BLaER1 (cell line): Measurements from ENCODE around the gene CLDN20.

Experiments used
- H3K27ac ChIP-seq: shearing (Covaris generic); formaldehyde crosslinking; 2 replicates; pipeline ENCODE4 v1.8.1; 2022
- H3K27me3 ChIP-seq: shearing (Covaris generic); formaldehyde crosslinking; 2 replicates; pipeline ENCODE4 v1.8.1; 2022
- H3K36me3 ChIP-seq: shearing (Covaris generic); formaldehyde crosslinking; 2 replicates; pipeline ENCODE4 v1.8.1; 2022
- H3K4me1 ChIP-seq: shearing (Covaris generic); formaldehyde crosslinking; 2 replicates; pipeline ENCODE4 v1.8.1; 2022
- H3K4me2 ChIP-seq: shearing (Covaris generic); formaldehyde crosslinking; 2 replicates; pipeline ENCODE4 v1.8.1; 2022
- H3K4me3 ChIP-seq: shearing (Covaris generic); formaldehyde crosslinking; 2 replicates; pipeline ENCODE4 v1.8.1; 2022
- H3K9ac ChIP-seq: shearing (Covaris generic); formaldehyde crosslinking; 2 replicates; pipeline ENCODE4 v1.8.1; 2022
- H3K9me3 ChIP-seq: shearing (Covaris generic); formaldehyde crosslinking; 2 replicates; pipeline ENCODE4 v1.8.1; 2022
- H4K20me1 ChIP-seq: shearing (Covaris generic); formaldehyde crosslinking; 2 replicates; pipeline ENCODE4 v1.8.1; 2022
- Cebpa-rat ChIP-seq: shearing (Covaris generic); IDR thresholded peaks from 2 replicates; pipeline ENCODE4 v1.8.1; 2022

Gene CLDN20

DNA sequence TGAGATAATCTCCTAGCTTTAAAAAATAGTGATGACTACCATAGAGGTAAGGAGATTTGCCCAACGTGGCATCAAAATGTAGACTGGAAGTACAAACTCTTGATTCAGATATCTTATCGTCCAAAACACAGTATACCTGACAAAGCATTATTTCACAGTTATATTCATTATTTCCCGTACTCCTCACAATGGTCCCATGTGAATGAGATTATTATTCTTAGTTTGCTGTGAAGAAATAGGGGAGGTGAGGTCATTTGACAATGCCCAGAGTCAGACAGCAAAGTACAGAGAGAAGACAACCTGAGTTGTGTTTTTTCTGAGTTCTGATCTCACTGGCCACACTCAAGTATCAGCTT, 51.7 kb downstream of the CLDN20 start:
- Histone ChIP-seq H3K9me3 (no peaks in the 10 kb centered on the region), H3K36me3 (peaks cover 20% of the 10 kb centered on the region), H3K4me1 (peaks cover 19% of the 10 kb centered on the region), H3K9ac (no peak overlapping the region), H3K4me3 (peak overlapping the region; percentile 93; the same call in 1 of the 2 replicates), H3K27ac (no peak overlapping the region), H3K27me3 (no peaks in the 10 kb centered on the region), H3K4me2 (peak overlapping the region; percentile 50), H4K20me1 (no peaks in the 10 kb centered on the region)
- no peak for TF ChIP-seq Cebpa-rat

- Histone ChIP-seq H3K4me1 (peaks cover 19% of the 10 kb centered on the region), H3K4me2 (no peak overlapping the region), H3K36me3 (peaks cover 11% of the 10 kb centered on the region), H3K27me3 (no peaks in the 10 kb centered on the region), H3K4me3 (no peak overlapping the region), H4K20me1 (no peaks in the 10 kb centered on the region), H3K9ac (no peak overlapping the region), H3K27ac (no peak overlapping the region), H3K9me3 (no peaks in the 10 kb centered on the region)
- TF ChIP-seq Cebpa-rat, result no peak
Observed at GRCh38 chr6:155316419-155316818, 52.6 kb downstream of the CLDN20 start.

GRCh38 chr6:155317186-155317585, 53.4 kb downstream of the CLDN20 start:
- peaks cover 5% of the 10 kb centered on the region; the same call in 1 of the 2 replicates for H3K36me3 ChIP-seq
- no peak overlapping the region for H3K4me2 ChIP-seq
- H3K9ac ChIP-seq, result no peak overlapping the region
- H3K27me3 ChIP-seq, result no peaks in the 10 kb centered on the region
- no peaks in the 10 kb centered on the region for H3K9me3 ChIP-seq
- no peak for TF ChIP-seq Cebpa-rat
- H3K4me1 ChIP-seq, result peaks cover 19% of the 10 kb centered on the region
- H3K4me3 ChIP-seq, result no peak overlapping the region
- H3K27ac ChIP-seq, result no peak overlapping the region
- H4K20me1 ChIP-seq, result no peaks in the 10 kb centered on the region

DNA sequence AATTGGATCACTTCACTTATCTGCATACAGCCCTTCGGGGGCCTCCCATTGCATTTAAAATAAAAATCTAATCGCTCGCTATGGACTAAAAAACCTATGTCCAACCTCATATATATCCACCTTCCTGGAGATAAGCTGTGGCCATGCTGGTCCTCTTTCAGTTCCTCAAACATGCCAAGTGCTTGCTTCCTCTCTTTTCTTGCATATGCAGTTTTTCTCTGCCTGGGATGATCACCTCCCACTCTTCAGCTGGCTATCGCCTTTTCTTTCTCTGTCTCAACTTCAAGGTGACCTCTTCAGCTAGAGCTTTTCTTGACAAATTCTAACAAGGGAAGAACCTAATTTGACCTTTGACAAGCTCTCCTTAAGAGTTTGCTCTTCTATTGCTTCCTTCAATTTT, 56.1 kb downstream of the CLDN20 start:
- no peak overlapping the region for H3K9ac ChIP-seq
- no peaks in the 10 kb centered on the region for H3K9me3 ChIP-seq
- TF ChIP-seq Cebpa-rat, result no peak
- no peaks in the 10 kb centered on the region for H3K27me3 ChIP-seq
- no peaks in the 10 kb centered on the region for H4K20me1 ChIP-seq
- no peaks in the 10 kb centered on the region for H3K36me3 ChIP-seq
- peak overlapping the region; percentile 3; the same call in 1 of the 2 replicates for H3K4me2 ChIP-seq
- no peak overlapping the region for H3K27ac ChIP-seq
- H3K4me1 ChIP-seq, result 0 out of 2 replicates have a peak, but pooled peaks cover 9% of the 10 kb centered on the region
- no peak overlapping the region for H3K4me3 ChIP-seq

DNA sequence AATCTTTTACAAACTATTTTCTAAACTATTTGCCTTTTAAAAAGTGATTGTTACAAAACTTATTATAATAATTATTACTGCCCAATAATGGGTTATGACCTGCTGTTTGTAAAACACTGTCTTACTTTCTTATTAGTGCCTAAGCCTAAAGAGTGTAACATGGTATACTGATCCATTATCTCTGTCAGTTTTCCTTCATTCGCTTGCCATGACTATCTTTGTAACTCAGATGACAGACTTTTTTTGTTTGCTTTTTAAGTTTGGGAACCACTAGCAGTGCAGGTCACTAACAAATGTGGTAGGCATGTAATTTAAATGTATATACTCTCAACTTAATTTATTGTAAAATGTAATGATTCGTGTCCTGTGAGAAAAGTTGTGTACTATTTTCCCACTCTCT, 60.4 kb downstream of the CLDN20 start:
- TF ChIP-seq Cebpa-rat, result no peak
- H4K20me1 ChIP-seq, result no peaks in the 10 kb centered on the region
- no peak overlapping the region for H3K4me3 ChIP-seq
- H3K36me3 ChIP-seq, result no peaks in the 10 kb centered on the region
- no peaks in the 10 kb centered on the region for H3K4me1 ChIP-seq
- no peak overlapping the region for H3K9ac ChIP-seq
- no peak overlapping the region for H3K4me2 ChIP-seq
- H3K27ac ChIP-seq, result no peak overlapping the region
- no peaks in the 10 kb centered on the region for H3K9me3 ChIP-seq
- no peaks in the 10 kb centered on the region for H3K27me3 ChIP-seq

DNA sequence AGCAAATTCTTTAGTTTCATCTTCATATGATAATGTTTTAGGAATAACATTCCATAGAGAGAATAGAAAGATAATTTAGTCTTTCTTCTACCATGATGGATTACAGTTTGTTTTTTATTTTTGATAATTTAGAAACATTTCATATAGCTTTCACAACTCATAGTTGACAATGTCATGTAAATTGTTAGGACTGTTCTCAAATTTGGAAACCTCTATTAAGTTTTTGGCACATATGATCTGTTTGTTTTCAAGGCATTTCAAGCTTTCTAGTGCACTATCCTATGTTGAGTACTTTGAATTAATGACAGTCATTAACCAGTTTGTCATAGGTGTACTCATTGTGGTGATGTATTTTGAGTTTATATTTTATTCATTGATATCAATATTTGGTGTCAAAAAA, 61.2 kb downstream of the CLDN20 start:
- no peaks in the 10 kb centered on the region for H3K27me3 ChIP-seq
- no peak for TF ChIP-seq Cebpa-rat
- H3K27ac ChIP-seq, result no peak overlapping the region
- H3K4me1 ChIP-seq, result no peaks in the 10 kb centered on the region
- H3K9ac ChIP-seq, result no peak overlapping the region
- no peaks in the 10 kb centered on the region for H3K36me3 ChIP-seq
- H3K9me3 ChIP-seq, result no peaks in the 10 kb centered on the region
- H3K4me2 ChIP-seq, result no peak overlapping the region
- H3K4me3 ChIP-seq, result no peak overlapping the region
- no peaks in the 10 kb centered on the region for H4K20me1 ChIP-seq

- no peak overlapping the region for H3K4me3 ChIP-seq
- H3K4me1 ChIP-seq, result no peaks in the 10 kb centered on the region
- no peaks in the 10 kb centered on the region for H3K27me3 ChIP-seq
- no peak for TF ChIP-seq Cebpa-rat
- no peaks in the 10 kb centered on the region for H4K20me1 ChIP-seq
- no peak overlapping the region for H3K4me2 ChIP-seq
- no peak overlapping the region for H3K27ac ChIP-seq
- H3K9ac ChIP-seq, result no peak overlapping the region
- no peaks in the 10 kb centered on the region for H3K9me3 ChIP-seq
- no peaks in the 10 kb centered on the region for H3K36me3 ChIP-seq
Observed at GRCh38 chr6:155325700-155326516, 62.1 kb downstream of the CLDN20 start.
